Prostate gland (tissue), 2 donors: ENCODE results near the gene LRRTM4. TPM values are rescaled to one million over a fixed set of nuclear protein-coding genes. Genes with fewer than 3 reads are reported as not detected.
"Not testable (repeated sequence)": the region's sequence is repeated elsewhere in the genome, so short reads cannot be mapped to it uniquely, and the experiment has no call there.

Experiments used
- DNase-seq: peaks from one replicate; pipeline ENCODE4 v3.0.0-alpha.2; 2019; ENCODE audit warnings: low spot score
- H3K27ac ChIP-seq, 2 donors: fragments of 200-600 bp; sonication (generic); 2 replicates each; pipeline ENCODE4 v1.5.1; 2017 to 2019
- H3K27me3 ChIP-seq: fragments of 200-600 bp; sonication (generic); replicated peaks from 2 replicates; pipeline ENCODE4 v1.5.1; 2019; ENCODE audit not compliant: insufficient read depth
- H3K36me3 ChIP-seq, 2 donors: fragments of 200-600 bp; sonication (generic); 1 replicate in 1 of 2; 2 replicates in 1 of 2; pipeline versions ENCODE4 v1.5.1 to v1.8.1; 2017 to 2019
- H3K4me1 ChIP-seq: fragments of 200-600 bp; sonication (generic); replicated peaks from 2 replicates; pipeline ENCODE4 v1.5.1; 2019
- H3K4me3 ChIP-seq, 2 donors: fragments of 200-600 bp; sonication (generic); 2 replicates each; pipeline ENCODE4 v1.5.1; 2017 to 2019
- H3K9me3 ChIP-seq: fragments of 200-600 bp; sonication (generic); 2 replicates; pipeline ENCODE4 v1.5.1; 2017
- POLR2A ChIP-seq: fragments of 450-650 bp; IDR thresholded peaks from one replicate; pipeline ENCODE4 v1.6.1; 2016; ENCODE audit warnings: antibody characterized with exemption, mild to moderate bottlenecking
- POLR2AphosphoS5 ChIP-seq: sonication (generic); formaldehyde crosslinking; IDR thresholded peaks from one replicate; pipeline ENCODE4 v1.6.1; 2017; ENCODE audit warnings: antibody characterized with exemption
- WGBS: methylation state at CpG from one replicate; pipeline ENCODE4 v1.1.5; 2018; 5-methylcytosine and 5-hydroxymethylcytosine counted together
- intact Hi-C: fragments of 100-400 bp; cut with DNase I; formaldehyde crosslinking; loops from one replicate; pipeline ENCODE4 v1.14.2; 2022
- total RNA-seq, 2 donors: library from RNA; depleted of rRNA; stranded (reverse); fragments of >200 nt; gene quantifications; one replicate each; pipeline ENCODE4 v1.1.0, GENCODE V29; 2016
- TF ChIP-seq, protein P1 (sequence below), 4 experiments: fragments of 200-600 bp in 2 of 4; fragments of 450-650 bp in 2 of 4; sonication (generic) in 2 of 4; IDR thresholded peaks; 1 replicate in 3 of 4; 2 replicates in 1 of 4; pipeline ENCODE4 v1.5.1; 2016 to 2019; ENCODE audit warnings: antibody characterized with exemption in 4 of 4, mild to moderate bottlenecking in 2 of 4, moderate library complexity in 2 of 4

The LRRTM4 gene
- total RNA-seq, 2 donors from 2014 or later = 0.09 to 6.2 TPM

DNA sequence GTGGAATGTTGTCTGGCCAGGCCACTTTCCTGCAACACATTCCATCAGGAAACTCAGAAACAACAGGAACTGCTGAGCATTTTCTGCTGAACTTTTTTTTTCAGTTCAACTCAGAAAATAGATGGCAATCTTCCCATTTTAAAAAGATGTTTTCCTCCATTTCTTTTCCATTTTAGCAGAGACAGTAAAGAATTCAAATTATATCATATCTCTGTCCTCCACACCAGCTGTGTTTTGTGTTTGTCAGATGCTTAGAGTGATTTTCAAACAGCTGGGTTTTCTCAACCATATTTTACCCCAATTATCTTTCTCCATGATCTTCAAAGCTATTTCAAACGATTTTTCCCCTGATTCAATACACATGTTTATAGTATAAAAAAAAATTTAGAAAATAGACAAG, 713.4 kb downstream of the LRRTM4 start:
- H3K4me3 ChIP-seq = no peak overlapping the region
- intact Hi-C loops = no loop called here
- no peak overlapping the region for H3K27ac ChIP-seq
- TF ChIP-seq POLR2A (no peak), POLR2AphosphoS5 (no peak)
- TF ChIP-seq, protein P1, sequence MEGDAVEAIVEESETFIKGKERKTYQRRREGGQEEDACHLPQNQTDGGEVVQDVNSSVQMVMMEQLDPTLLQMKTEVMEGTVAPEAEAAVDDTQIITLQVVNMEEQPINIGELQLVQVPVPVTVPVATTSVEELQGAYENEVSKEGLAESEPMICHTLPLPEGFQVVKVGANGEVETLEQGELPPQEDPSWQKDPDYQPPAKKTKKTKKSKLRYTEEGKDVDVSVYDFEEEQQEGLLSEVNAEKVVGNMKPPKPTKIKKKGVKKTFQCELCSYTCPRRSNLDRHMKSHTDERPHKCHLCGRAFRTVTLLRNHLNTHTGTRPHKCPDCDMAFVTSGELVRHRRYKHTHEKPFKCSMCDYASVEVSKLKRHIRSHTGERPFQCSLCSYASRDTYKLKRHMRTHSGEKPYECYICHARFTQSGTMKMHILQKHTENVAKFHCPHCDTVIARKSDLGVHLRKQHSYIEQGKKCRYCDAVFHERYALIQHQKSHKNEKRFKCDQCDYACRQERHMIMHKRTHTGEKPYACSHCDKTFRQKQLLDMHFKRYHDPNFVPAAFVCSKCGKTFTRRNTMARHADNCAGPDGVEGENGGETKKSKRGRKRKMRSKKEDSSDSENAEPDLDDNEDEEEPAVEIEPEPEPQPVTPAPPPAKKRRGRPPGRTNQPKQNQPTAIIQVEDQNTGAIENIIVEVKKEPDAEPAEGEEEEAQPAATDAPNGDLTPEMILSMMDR (IDR thresholded peaks at IDR 0.05) = no peak
- no peaks in the 10 kb centered on the region for H3K27me3 ChIP-seq
- DNase-seq = no peak
- H3K36me3 ChIP-seq = no peaks in the 10 kb centered on the region
- WGBS = 0% methylated on average over 1 of the region's 1 CpG
- H3K9me3 ChIP-seq = no peaks in the 10 kb centered on the region
- no peaks in the 10 kb centered on the region for H3K4me1 ChIP-seq

- H3K27ac ChIP-seq = no peak overlapping the region
- intact Hi-C loops = no loop called here
- no peak overlapping the region for H3K4me3 ChIP-seq
- H3K9me3 ChIP-seq = no peaks in the 10 kb centered on the region
- 86% methylated on average over 4 of the region's 4 CpGs for WGBS
- no peak for DNase-seq
- H3K27me3 ChIP-seq = no peaks in the 10 kb centered on the region
- H3K36me3 ChIP-seq = no peaks in the 10 kb centered on the region
- TF ChIP-seq POLR2A (no peak), POLR2AphosphoS5 (no peak)
- TF ChIP-seq, protein P1 (IDR thresholded peaks at IDR 0.05) = no peak
- H3K4me1 ChIP-seq = no peaks in the 10 kb centered on the region
These were observed 728.4 kb downstream of the LRRTM4 start for GRCh38 chr2:76793647-76794334.

DNA sequence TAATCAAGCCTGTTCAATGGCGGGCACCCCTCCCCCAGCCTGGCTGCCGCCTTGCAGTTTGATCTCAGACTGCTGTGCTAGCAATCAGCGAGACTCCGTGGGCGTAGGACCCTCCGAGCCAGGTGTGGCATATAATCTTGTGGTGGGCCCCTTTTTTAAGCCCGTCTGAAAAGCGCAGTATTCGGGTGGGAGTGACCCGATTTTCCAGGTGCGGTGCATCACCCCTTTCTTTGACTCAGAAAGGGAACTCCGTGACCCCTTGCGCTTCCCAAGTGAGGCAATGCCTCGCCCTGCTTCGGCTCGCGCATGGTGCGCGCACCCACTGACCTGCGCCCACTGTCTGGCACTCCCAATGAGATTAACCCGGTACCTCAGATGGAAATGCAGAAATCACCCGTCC, 740.9 kb downstream of the LRRTM4 start:
- H3K27me3 ChIP-seq, DNase-seq, H3K27ac ChIP-seq, H3K9me3 ChIP-seq, H3K4me1 ChIP-seq, H3K4me3 ChIP-seq, intact Hi-C loops, H3K36me3 ChIP-seq: not testable (repeated sequence)
- 91% methylated on average over 22 of the region's 22 CpGs for WGBS

GRCh38 chr2:76763276-76763675, 758.9 kb downstream of the LRRTM4 start:
- Histone ChIP-seq H3K27ac (no peak overlapping the region), H3K4me3 (no peak overlapping the region), H3K27me3 (no peaks in the 10 kb centered on the region), H3K9me3 (no peaks in the 10 kb centered on the region), H3K4me1 (no peaks in the 10 kb centered on the region), H3K36me3 (no peaks in the 10 kb centered on the region)
- WGBS = 88% methylated on average over 2 of the region's 2 CpGs
- intact Hi-C loops = no loop called here
- TF ChIP-seq, protein P1 (IDR thresholded peaks at IDR 0.05) = no peak
- no peak for TF ChIP-seq POLR2AphosphoS5
- no peak for DNase-seq

- Histone ChIP-seq H3K4me3 (no peak overlapping the region), H3K27ac (no peak overlapping the region), H3K9me3 (no peaks in the 10 kb centered on the region), H3K27me3 (no peaks in the 10 kb centered on the region), H3K36me3 (no peaks in the 10 kb centered on the region), H3K4me1 (no peaks in the 10 kb centered on the region)
- 92% methylated on average over 4 of the region's 4 CpGs for WGBS
- intact Hi-C loops = no loop called here
- TF ChIP-seq POLR2A (no peak), POLR2AphosphoS5 (no peak)
- TF ChIP-seq, protein P1 (IDR thresholded peaks at IDR 0.05) = no peak
- DNase-seq = no peak
These were observed 761.8 kb downstream of the LRRTM4 start for GRCh38 chr2:76760367-76760704.
